HepG2 (cell line): ENCODE measurements around the gene KLHL8. TPM values are rescaled to one million over a fixed set of nuclear protein-coding genes. Genes with fewer than 3 reads are reported as not detected.

Experiments used
- ATAC-seq: fragments of 200-7000 bp; cut with Tn5 transposase; 3 replicates; pipeline ENCODE4 v1.9.1; 2020; ENCODE audit warnings: mild to moderate bottlenecking, moderate library complexity
- BruUV-seq: library from RNA; stranded (reverse); fragments of 400-500 nt; replicated peaks from 2 replicates; lab custom pipeline; 2021; lab: Mats Ljungman, UMichigan
- CTCF ChIA-PET: fragments of 300-600 bp; formaldehyde crosslinking; extraction: SDS; loops from one replicate; lab custom pipeline; 2021; ENCODE audit warnings: low total read pairs, inconsistent platforms, low intra/inter-chr PET ratio; lab: Yijun Ruan, JAX
- POLR2A ChIA-PET: fragments of 350-600 bp; sonication (Branson Sonifier 250); formaldehyde crosslinking; loops from one replicate; lab custom pipeline; 2020; ENCODE audit warnings: antibody characterized with exemption, inconsistent platforms; lab: Yijun Ruan, JAX
- DNase-seq: peaks from one replicate; pipeline ENCODE4 v3.0.0-alpha.2; 2015; ENCODE audit warnings: low spot score
- FAIRE-seq: peaks from 3 replicates; lab custom pipeline; 2011; peaks lifted over from hg19 to GRCh38; lab: Jason Lieb, UNC
- H2AFZ ChIP-seq: one replicate; pipeline ENCODE4 v1.6.1; 2011; ENCODE audit warnings: low read length, inconsistent platforms
- H3K27ac ChIP-seq: fragments of 300-600 bp; 3 replicates; pipeline ENCODE4 v1.8.0; 2011; ENCODE audit warnings: mixed run types, mild to moderate bottlenecking, mixed read lengths, low read length, inconsistent platforms; ENCODE audit not compliant: insufficient read depth; ENCODE audit errors: extremely low read length
- H3K27me3 ChIP-seq, 2 experiments: fragments of 200-600 bp in 1 of 2; 2 replicates in 1 of 2; 3 replicates in 1 of 2; pipeline versions ENCODE4 v1.6.0 to v1.8.0; 2011; ENCODE audit warnings: low read length in 2 of 2, mild to moderate bottlenecking in 2 of 2, moderate library complexity in 2 of 2, inconsistent platforms in 1 of 2; ENCODE audit not compliant: insufficient read depth in 2 of 2, control insufficient read depth in 1 of 2
- H3K36me3 ChIP-seq, 2 experiments: fragments of 200-600 bp in 1 of 2; replicated peaks in 1 of 2; 2 replicates in 1 of 2; 3 replicates in 1 of 2; pipeline versions ENCODE4 v1.5.1 to v1.8.0; 2011; ENCODE audit warnings: low read length in 2 of 2, inconsistent platforms in 1 of 2; ENCODE audit not compliant: insufficient read depth in 2 of 2, control insufficient read depth in 1 of 2
- H3K4me1 ChIP-seq: 2 replicates; pipeline ENCODE4 v1.5.1; 2012; ENCODE audit warnings: low read length, inconsistent platforms; ENCODE audit not compliant: insufficient read depth
- H3K4me2 ChIP-seq: 2 replicates; pipeline ENCODE4 v1.6.0; 2011; ENCODE audit warnings: low read depth, low read length, inconsistent platforms
- H3K4me3 ChIP-seq, 3 experiments: fragments of 200-600 bp in 1 of 3; sonication (generic), shearing (Covaris generic) in 1 of 3; replicated peaks in 1 of 3; 2 replicates each; pipeline ENCODE4 v1.5.1; 2011 to 2016; ENCODE audit warnings: low read length in 3 of 3, inconsistent platforms in 2 of 3, low read depth in 2 of 3, mild to moderate bottlenecking in 2 of 3, control low read depth in 1 of 3, mixed read lengths in 1 of 3; ENCODE audit not compliant: insufficient read depth in 1 of 3
- H3K79me2 ChIP-seq: one replicate; pipeline ENCODE4 v1.6.1; 2011; ENCODE audit warnings: low read length, inconsistent platforms; ENCODE audit not compliant: insufficient read depth
- H3K9ac ChIP-seq: 2 replicates; pipeline ENCODE4 v1.6.0; 2011; ENCODE audit warnings: mild to moderate bottlenecking, low read depth, low read length, inconsistent platforms; ENCODE audit not compliant: insufficient read depth
- H3K9me3 ChIP-seq: 2 replicates; pipeline ENCODE4 v1.5.1; 2012; ENCODE audit warnings: mild to moderate bottlenecking, low read length
- H4K20me1 ChIP-seq: 2 replicates; pipeline ENCODE4 v1.6.0; 2011; ENCODE audit warnings: inconsistent platforms, mild to moderate bottlenecking, low read length, moderate library complexity; ENCODE audit not compliant: insufficient read depth
- ADNP ChIP-seq: sonication (generic); formaldehyde crosslinking; IDR thresholded peaks from 2 replicates; pipeline ENCODE4 v1.4.0; 2020; ENCODE audit warnings: missing genetic modification reagents
- ATF1 ChIP-seq: IDR thresholded peaks from 2 replicates; pipeline ENCODE4 v1.6.1; 2016; ENCODE audit warnings: mild to moderate bottlenecking, control low read depth
- NBN ChIP-seq: fragments of 450-650 bp; conservative IDR thresholded peaks from 2 replicates; pipeline ENCODE4 v1.6.1; 2017
- NFYC ChIP-seq: IDR thresholded peaks from 2 replicates; pipeline ENCODE4 v1.6.1; 2016; ENCODE audit warnings: missing genetic modification reagents, missing compliant biosample characterization
- POGK ChIP-seq: sonication (generic); formaldehyde crosslinking; conservative IDR thresholded peaks from 2 replicates; pipeline ENCODE4 v1.8.0; 2022; ENCODE audit warnings: mild to moderate bottlenecking, moderate library complexity, missing genetic modification reagents
- YEATS2 ChIP-seq: sonication (generic); formaldehyde crosslinking; IDR thresholded peaks from 2 replicates; pipeline ENCODE4 v1.4.0; 2020; ENCODE audit warnings: missing genetic modification reagents, borderline replicate concordance
- ZBTB37 ChIP-seq: sonication (generic); formaldehyde crosslinking; IDR thresholded peaks from 2 replicates; pipeline ENCODE4 v1.4.0; 2020; ENCODE audit warnings: mild to moderate bottlenecking, missing genetic modification reagents
- ZFP82 ChIP-seq: sonication (generic); formaldehyde crosslinking; IDR thresholded peaks from 2 replicates; pipeline ENCODE4 v1.5.1; 2020; ENCODE audit warnings: mild to moderate bottlenecking, missing genetic modification reagents, borderline replicate concordance
- ZNF550 ChIP-seq: sonication (generic); formaldehyde crosslinking; IDR thresholded peaks from 2 replicates; pipeline ENCODE4 v1.4.0; 2020; ENCODE audit warnings: mild to moderate bottlenecking, missing genetic modification reagents, borderline replicate concordance
- ZSCAN31 ChIP-seq: sonication (generic); formaldehyde crosslinking; IDR thresholded peaks from 2 replicates; pipeline ENCODE4 v1.5.0; 2020; ENCODE audit warnings: low read depth, mild to moderate bottlenecking, missing genetic modification reagents
- WGBS: methylation state at CpG from one replicate; pipeline ENCODE4 v1.1.6; 2017; ENCODE audit warnings: low lambda C conversion rate; 5-methylcytosine and 5-hydroxymethylcytosine counted together
- in situ Hi-C: cut with HindIII; loops from 2 replicates; pipeline ENCODE4 v1.10.0; 2017; ENCODE audit warnings: low pct_unique_long_range_greater_than_20kb; ENCODE audit not compliant: extremely low pct_ligation_motif_present
- intact Hi-C: fragments of 100-400 bp; cut with micrococcal nuclease; formaldehyde crosslinking; loops from one replicate; pipeline ENCODE4 v1.10.0; 2022; ENCODE audit not compliant: unreplicated experiment
- polyA plus RNA-seq, 8 experiments: library from polyadenylated mRNA; depleted of rRNA in 3 of 8; stranded (reverse) in 7 of 8; unstranded in 1 of 8; fragments of >200 nt; fragmentation: Illumina TruSeq in 4 of 8; extraction: Trizol in 4 of 8; gene quantifications; 2 replicates each; pipeline versions ENCODE4 v1.2.1 to v1.2.3, GENCODE V29; 2011 to 2016; ENCODE audit warnings: low read depth in 4 of 8, missing spikeins in 1 of 8, mixed read lengths in 1 of 8; ENCODE audit not compliant: insufficient read depth in 1 of 8
- total RNA-seq, 5 experiments: library from RNA; depleted of rRNA; stranded (reverse); fragments of >200 nt; fragmentation: Illumina TruSeq; extraction: Trizol; gene quantifications; 2 replicates each; pipeline ENCODE4 v1.2.3, GENCODE V29; 2016; ENCODE audit warnings: low read depth in 1 of 5
- TF ChIP-seq, protein P1 (sequence below): sonication (generic); formaldehyde crosslinking; IDR thresholded peaks from 2 replicates; pipeline ENCODE4 v1.5.1; 2020; ENCODE audit warnings: missing genetic modification reagents, mild to moderate bottlenecking, borderline replicate concordance
- TF ChIP-seq, protein P2 (sequence below): IDR thresholded peaks from 2 replicates; pipeline ENCODE4 v1.6.1; 2016

Gene KLHL8
- total and polyA plus RNA-seq, 2 of the 13 experiments (the other 11 are each of a cell fraction or from before 2014, with no cell fraction given) = 2.8 to 11.7 TPM

- H3K4me1 ChIP-seq = 0 out of 2 replicates have a peak, but pooled peaks cover 2% of the 10 kb centered on the region
- FAIRE-seq (no peak), DNase-seq (no peak), ATAC-seq (no peak)
- H3K36me3 ChIP-seq = no peaks in the 10 kb centered on the region
- ChIA-PET CTCF (no interaction called here), POLR2A (no interaction called here)
- 38% methylated on average over 1 of the region's 1 CpG for WGBS
- H4K20me1 ChIP-seq = no peaks in the 10 kb centered on the region
- H3K9ac ChIP-seq = no peak overlapping the region
- H3K4me3 ChIP-seq = no peak overlapping the region
- no peak overlapping the region for H3K27ac ChIP-seq
- in situ Hi-C loops = no loop called here
- no peak overlapping the region for H3K4me2 ChIP-seq
- peaks cover 7% of the 10 kb centered on the region; the same call in 1 of the 2 replicates for H3K9me3 ChIP-seq
- no peak overlapping the region for H2AFZ ChIP-seq
- BruUV-seq = no TSS peak
- intact Hi-C loops = no loop called here
- peaks cover 36% of the 10 kb centered on the region for H3K79me2 ChIP-seq
- H3K27me3 ChIP-seq = no peaks in the 10 kb centered on the region
- no peak for TF ChIP-seq ZNF550
- TF ChIP-seq, protein P1, sequence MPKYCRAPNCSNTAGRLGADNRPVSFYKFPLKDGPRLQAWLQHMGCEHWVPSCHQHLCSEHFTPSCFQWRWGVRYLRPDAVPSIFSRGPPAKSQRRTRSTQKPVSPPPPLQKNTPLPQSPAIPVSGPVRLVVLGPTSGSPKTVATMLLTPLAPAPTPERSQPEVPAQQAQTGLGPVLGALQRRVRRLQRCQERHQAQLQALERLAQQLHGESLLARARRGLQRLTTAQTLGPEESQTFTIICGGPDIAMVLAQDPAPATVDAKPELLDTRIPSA = no peak
- no peak for TF ChIP-seq NBN
- no peak for TF ChIP-seq ZFP82 (CRISPR knock-in tag)
- no peak for TF ChIP-seq NFYC (CRISPR knock-in tag)
- TF ChIP-seq, all 625 proteins: peak for 0
Measured at GRCh38 chr4:87204559-87204958, 15.9 kb downstream of the KLHL8 start.

DNA sequence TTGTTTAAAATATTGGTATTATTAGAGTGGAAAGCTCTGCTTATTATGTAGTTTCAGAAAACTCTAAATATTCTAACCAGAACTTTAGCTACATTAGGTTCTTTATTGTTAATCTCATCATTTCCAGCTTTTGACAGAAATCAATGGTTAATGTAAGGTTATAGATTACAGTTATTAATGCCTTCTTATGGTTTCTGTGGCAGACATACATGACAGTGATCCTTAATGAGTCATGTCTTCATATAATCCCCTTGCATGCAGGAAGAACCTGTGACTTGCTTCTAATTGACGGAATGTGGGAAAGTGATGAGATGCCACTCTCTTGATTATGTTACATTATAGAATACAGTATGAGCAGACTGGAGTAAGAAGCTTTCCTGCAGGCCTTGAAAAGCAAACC, 23.5 kb downstream of the KLHL8 start:
- H3K79me2 ChIP-seq = peaks cover 25% of the 10 kb centered on the region
- DNase-seq (no peak), ATAC-seq (no peak), FAIRE-seq (no peak)
- H3K4me2 ChIP-seq = no peak overlapping the region
- intact Hi-C loops (no loop called here), in situ Hi-C loops (no loop called here)
- CTCF ChIA-PET = no interaction called here
- H3K4me1 ChIP-seq = peaks cover 14% of the 10 kb centered on the region; the same call in 1 of the 2 replicates
- H2AFZ ChIP-seq = no peak overlapping the region
- POLR2A ChIA-PET = no interaction called here
- WGBS = 81% methylated on average over 1 of the region's 1 CpG
- no peaks in the 10 kb centered on the region for H3K9me3 ChIP-seq
- no peak overlapping the region for H3K9ac ChIP-seq
- H3K27me3 ChIP-seq = no peaks in the 10 kb centered on the region
- no peak overlapping the region for H3K27ac ChIP-seq
- BruUV-seq = no TSS peak
- H4K20me1 ChIP-seq = no peaks in the 10 kb centered on the region
- no peak overlapping the region for H3K4me3 ChIP-seq
- no peaks in the 10 kb centered on the region for H3K36me3 ChIP-seq
- TF ChIP-seq ADNP (CRISPR knock-in tag) = no peak
- TF ChIP-seq ATF1 = no peak
- no peak for TF ChIP-seq YEATS2 (CRISPR knock-in tag)
- TF ChIP-seq ZBTB37 = no peak
- TF ChIP-seq, protein P2, sequence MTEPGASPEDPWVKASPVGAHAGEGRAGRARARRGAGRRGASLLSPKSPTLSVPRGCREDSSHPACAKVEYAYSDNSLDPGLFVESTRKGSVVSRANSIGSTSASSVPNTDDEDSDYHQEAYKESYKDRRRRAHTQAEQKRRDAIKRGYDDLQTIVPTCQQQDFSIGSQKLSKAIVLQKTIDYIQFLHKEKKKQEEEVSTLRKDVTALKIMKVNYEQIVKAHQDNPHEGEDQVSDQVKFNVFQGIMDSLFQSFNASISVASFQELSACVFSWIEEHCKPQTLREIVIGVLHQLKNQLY = no peak
- TF ChIP-seq POGK = no peak
- TF ChIP-seq ZSCAN31 (CRISPR knock-in tag) = no peak
